ENCODE data around the gene ABCC5.

Gene ABCC5

DNA sequence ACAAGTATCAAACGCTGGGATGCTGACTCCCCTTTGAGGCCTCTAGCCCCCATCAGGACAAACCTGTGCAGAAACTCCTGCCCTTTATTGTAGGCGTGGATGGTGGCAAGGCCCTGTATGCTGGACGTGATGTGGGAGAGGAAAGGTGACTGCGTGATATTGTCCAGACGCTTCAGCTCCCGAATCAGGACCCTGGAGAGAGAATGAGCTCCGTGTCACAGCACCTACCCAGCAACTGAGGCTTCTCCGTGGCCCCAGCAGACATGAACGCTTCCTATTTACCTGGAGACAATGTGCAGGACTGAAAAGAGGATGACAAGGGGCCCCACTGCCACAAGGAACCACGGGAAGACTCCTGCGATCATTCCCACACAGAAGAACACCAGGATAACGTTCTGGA, 68.0 kb downstream of the ABCC5 start:
- DNase-seq (ENCODE audit: extremely low read depth, low read depth) = no peak
- TF ChIP-seq, protein P1, sequence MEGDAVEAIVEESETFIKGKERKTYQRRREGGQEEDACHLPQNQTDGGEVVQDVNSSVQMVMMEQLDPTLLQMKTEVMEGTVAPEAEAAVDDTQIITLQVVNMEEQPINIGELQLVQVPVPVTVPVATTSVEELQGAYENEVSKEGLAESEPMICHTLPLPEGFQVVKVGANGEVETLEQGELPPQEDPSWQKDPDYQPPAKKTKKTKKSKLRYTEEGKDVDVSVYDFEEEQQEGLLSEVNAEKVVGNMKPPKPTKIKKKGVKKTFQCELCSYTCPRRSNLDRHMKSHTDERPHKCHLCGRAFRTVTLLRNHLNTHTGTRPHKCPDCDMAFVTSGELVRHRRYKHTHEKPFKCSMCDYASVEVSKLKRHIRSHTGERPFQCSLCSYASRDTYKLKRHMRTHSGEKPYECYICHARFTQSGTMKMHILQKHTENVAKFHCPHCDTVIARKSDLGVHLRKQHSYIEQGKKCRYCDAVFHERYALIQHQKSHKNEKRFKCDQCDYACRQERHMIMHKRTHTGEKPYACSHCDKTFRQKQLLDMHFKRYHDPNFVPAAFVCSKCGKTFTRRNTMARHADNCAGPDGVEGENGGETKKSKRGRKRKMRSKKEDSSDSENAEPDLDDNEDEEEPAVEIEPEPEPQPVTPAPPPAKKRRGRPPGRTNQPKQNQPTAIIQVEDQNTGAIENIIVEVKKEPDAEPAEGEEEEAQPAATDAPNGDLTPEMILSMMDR (IDR thresholded peaks at IDR 0.05; ENCODE audit: low read depth, low read length) = no peak

DNA sequence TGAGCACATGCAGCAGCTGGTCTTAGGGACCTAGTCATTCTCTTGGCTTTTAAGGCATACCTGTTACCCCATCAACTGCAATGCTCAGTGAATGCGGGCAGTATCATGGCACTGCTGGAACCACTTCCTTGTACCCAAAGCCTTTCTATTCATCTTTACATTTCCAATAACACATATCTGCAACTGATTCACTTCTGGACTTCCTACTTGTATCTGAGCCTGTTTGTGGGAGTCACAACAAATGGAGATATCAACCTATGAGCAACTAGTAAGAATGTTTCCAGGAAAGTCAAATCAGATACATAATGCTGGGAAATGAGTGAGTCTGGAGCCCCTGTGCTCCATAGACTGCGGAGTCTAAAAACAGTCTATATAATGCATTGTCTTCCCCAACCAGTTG, 71.6 kb downstream of the ABCC5 start:
- TF ChIP-seq, protein P1 (IDR thresholded peaks at IDR 0.05; ENCODE audit: low read depth, low read length) = no peak

DNA sequence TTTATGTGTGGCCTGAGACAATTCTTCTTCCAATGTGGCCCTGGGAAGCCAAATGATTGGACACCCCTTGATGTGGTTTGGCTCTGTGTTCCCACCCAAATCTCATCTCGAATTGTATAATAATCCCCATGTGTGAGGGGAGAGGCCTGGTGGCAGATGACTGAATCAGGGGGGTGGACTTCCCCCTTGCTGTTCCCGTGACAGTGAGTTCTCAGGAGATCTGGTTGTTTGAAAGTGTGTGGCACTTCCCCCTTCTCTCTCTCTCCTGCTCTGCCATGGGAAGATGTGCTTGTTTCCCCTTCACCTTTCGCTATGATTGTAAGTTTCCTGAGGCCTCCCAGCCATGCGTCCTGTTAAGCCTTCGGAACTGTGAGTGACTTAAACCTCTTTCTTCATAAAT, 72.9 kb downstream of the ABCC5 start:
- TF ChIP-seq, protein P1 (IDR thresholded peaks at IDR 0.05; ENCODE audit: low read depth, low read length) = no peak
- no peak for DNase-seq (ENCODE audit: extremely low read depth, low read depth)

More for the DNA sequence above, 71.6 kb downstream of the ABCC5 start:
- no peak for DNase-seq (ENCODE audit: extremely low read depth, low read depth)

DNA sequence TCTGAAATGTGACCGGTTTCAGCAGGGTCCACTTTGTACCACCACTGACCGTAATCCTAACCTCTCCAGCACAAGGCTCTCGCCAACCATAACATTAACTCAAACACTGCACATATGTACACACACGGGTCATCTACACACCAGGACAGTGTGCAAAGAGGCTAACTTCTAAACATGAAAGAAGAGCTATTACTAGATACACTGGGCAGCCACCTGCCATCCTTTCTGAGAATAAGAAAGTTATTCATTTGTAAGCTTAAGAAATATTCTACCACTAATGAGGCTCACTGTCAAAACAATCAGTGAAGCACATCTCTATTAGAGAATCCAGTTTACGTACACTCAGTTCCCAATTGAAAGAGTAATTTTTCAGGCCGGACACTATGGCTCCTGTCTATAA, 73.9 kb downstream of the ABCC5 start:
- DNase-seq (ENCODE audit: extremely low read depth, low read depth) = no peak
- TF ChIP-seq, protein P1 (IDR thresholded peaks at IDR 0.05; ENCODE audit: low read depth, low read length) = no peak

DNA sequence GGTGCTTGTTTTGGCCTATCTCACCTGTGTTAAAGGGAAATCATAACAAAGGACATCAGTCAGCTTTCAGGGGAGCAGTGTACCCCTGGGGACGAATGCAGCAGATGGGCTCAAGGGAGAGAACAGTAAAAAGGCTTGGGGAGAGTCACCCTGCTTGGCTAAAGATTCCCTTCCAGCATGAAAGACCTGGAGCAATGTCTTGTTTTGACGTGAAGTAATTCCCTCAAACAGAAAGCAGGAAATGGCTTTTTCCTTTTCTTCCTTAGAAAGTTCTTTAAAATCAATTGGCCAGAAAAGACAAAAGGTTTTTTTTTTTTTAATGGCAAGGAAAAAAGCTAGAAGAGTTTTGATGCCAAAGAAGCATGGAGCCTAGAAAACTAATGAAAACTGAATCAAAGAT, 76.5 kb downstream of the ABCC5 start:
- TF ChIP-seq, protein P1 (IDR thresholded peaks at IDR 0.05; ENCODE audit: low read depth, low read length) = no peak
- DNase-seq (ENCODE audit: extremely low read depth, low read depth) = no peak

DNA sequence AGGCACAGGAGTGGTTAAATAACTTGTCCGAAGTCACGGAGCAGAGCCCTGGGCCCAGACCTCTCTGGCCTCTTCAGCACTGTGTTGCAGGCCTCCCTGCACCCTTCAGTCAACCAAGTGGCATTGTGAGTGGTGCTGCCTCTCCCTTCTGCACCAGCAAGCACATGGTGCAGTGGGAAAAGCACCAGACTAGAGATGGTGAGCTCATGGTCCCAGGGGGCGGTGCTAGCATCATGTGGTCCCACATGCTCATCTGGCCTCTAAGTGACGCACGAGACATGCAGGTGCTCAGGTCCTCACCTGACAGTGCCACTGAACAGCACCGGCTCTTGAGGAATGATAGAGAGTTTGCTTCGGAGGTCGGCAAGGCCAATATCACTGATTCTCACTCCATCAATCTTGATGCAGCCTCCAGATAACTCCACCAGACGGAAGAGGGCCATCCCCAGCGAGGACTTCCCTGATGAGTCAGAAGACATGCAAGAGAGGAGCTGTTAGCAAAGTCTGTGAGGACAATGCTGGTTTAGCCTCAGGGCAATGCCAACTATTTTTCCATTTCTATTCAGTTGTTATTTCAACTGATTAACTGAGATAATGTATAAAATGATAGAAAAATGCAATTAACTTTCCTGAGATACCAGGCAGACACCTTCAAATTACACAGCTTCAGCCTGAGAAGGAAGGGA, 79.9 kb downstream of the ABCC5 start:
- TF ChIP-seq, protein P1 (IDR thresholded peaks at IDR 0.05; ENCODE audit: low read depth, low read length) = no peak
- DNase-seq (ENCODE audit: extremely low read depth, low read depth) = no peak

DNA sequence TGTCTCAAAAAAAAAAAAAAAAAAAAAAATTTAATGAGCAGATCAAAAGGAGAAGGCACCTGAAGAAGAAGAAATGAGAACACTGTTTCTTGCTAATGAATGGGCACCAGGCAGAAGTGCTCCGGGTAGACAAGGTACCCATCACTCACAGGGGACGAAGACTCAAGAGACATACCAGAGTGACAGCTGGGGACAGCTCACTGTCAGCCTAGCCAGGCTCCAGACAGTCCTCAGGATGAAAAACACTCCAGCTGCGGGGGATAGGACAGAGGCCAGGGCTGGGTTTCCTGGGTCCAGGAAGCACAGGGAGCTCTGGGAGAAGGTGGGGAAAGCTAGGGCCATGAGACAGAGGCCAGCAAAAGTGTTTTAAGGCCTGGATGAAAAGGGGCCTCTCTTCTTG, 84.5 kb downstream of the ABCC5 start:
- TF ChIP-seq, protein P1 (IDR thresholded peaks at IDR 0.05; ENCODE audit: low read depth, low read length) = no peak
- DNase-seq (ENCODE audit: extremely low read depth, low read depth) = no peak

Measured in AG09319 (cell line).